ENCODE measurements around the gene GAK. TPM values are rescaled to one million over a fixed set of nuclear protein-coding genes. Genes with fewer than 3 reads are reported as not detected.

The GAK gene
- total and polyA plus RNA-seq, 2 of the 4 experiments (the other 2 are of a cell fraction), result 45.1 to 133 TPM

DNA sequence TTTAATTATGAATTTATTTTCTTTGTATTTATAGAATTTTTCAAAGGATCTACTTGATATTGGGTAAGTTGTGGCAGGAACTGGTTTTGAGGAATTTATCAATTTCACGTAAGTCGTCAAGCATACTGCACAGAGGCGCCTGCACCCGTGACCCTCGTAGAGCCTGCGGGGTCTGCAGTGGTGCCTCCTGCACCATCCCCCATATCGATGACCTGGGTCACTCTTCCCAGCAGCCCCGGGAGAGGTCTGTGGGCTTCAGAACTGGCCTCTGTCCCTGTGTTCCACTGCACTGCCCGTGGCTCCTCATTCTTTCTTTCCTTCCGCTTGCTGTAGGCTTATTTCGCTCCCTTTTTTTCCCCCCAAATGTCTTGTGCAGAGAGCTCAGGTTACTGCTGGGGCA, 74.7 kb downstream of the GAK start:
- ChIA-PET POLR2A (ENCODE audit: unreplicated experiment) (no interaction called here), CTCF (no interaction called here)
- in situ Hi-C loops (cut with MboI; ENCODE audit: low sequenced_read_pairs) (no loop called here), dilution Hi-C loops (cut with HindIII; ENCODE audit: low sequenced_read_pairs, unreplicated experiment) (no loop called here), intact Hi-C loops (cut with micrococcal nuclease) (no loop called here)
- Histone ChIP-seq H3K4me1 (ENCODE audit: control insufficient read depth, insufficient read depth, low read length) (no peaks in the 10 kb centered on the region), H2AK9ac (replicated peaks; ENCODE audit: low read depth, low read length, poor library complexity) (no peak overlapping the region), H2BK5ac (ENCODE audit: low read depth, low read length, poor library complexity, severe bottlenecking) (no peak overlapping the region), H4K20me1 (ENCODE audit: insufficient read depth, low read length) (peaks cover 12% of the 10 kb centered on the region), H3K4me3 (ENCODE audit: insufficient read depth, low read depth, low read length) (no peak overlapping the region), H3K27me3 (ENCODE audit: control insufficient read depth, insufficient read depth, low read length) (no peaks in the 10 kb centered on the region), H2AK5ac (ENCODE audit: low read depth, low read length) (no peak overlapping the region), H4K91ac (ENCODE audit: insufficient read depth, low read depth, low read length) (no peak overlapping the region), H2AFZ (replicated peaks; ENCODE audit: low read length, poor library complexity) (no peak overlapping the region), H2BK20ac (ENCODE audit: low read depth, low read length) (no peak overlapping the region), H2BK15ac (ENCODE audit: low read depth, low read length) (no peak overlapping the region), H3K23ac (ENCODE audit: low read depth, low read length) (no peak overlapping the region), H3K36me3 (ENCODE audit: control insufficient read depth, insufficient read depth, low read length) (peaks cover 56% of the 10 kb centered on the region), H3K4me2 (ENCODE audit: low read depth, low read length) (no peak overlapping the region), H3K18ac (ENCODE audit: low read depth, low read length) (no peak overlapping the region), H3K4ac (ENCODE audit: low read depth, low read length) (no peak overlapping the region), H3K27ac (ENCODE audit: insufficient read depth, low read length) (no peak overlapping the region), H3K56ac (ENCODE audit: extremely low read depth, insufficient read depth, low read length) (no peak overlapping the region), H2BK120ac (ENCODE audit: low read depth, low read length) (no peak overlapping the region), H3K79me1 (ENCODE audit: low read depth in 1 of 2, low read length in 2 of 2) (peaks cover 0 to 9% of the 10 kb centered on the region in 2 experiments; a peak in 2 of 4 replicates), H3K9me1 (ENCODE audit: insufficient read depth, low read length) (0 out of 2 replicates have a peak, but pooled peaks cover 3% of the 10 kb centered on the region), H3K9me3 (ENCODE audit: control insufficient read depth, insufficient read depth, low read length) (no peaks in the 10 kb centered on the region), H4K5ac (ENCODE audit: low read depth, low read length) (no peak overlapping the region), H3K9ac (ENCODE audit: low read depth, low read length) (no peak overlapping the region), H3K14ac (replicated peaks; ENCODE audit: low read depth, low read length) (no peak overlapping the region), H4K8ac (ENCODE audit: low read depth in 2 of 2, low read length in 2 of 2) (no peak overlapping the region)
- TF ChIP-seq RAD21 (IDR thresholded peaks at IDR 0.05; ENCODE audit: low read length) (no peak), SMC3 (IDR thresholded peaks at IDR 0.05; ENCODE audit: low read depth, low read length) (no peak), POLR2A (IDR thresholded peaks at IDR 0.05; ENCODE audit: low read depth, low read length) (no peak), MAZ (IDR thresholded peaks at IDR 0.05; ENCODE audit: borderline replicate concordance, low read depth, low read length) (no peak), CEBPB (IDR thresholded peaks at IDR 0.05; ENCODE audit: low read depth, low read length) (no peak), RCOR1 (IDR thresholded peaks at IDR 0.05; ENCODE audit: insufficient replicate concordance, low read length) (no peak), CHD1 (IDR thresholded peaks at IDR 0.05; ENCODE audit: low read depth, low read length) (no peak), NFE2L2 (IDR thresholded peaks at IDR 0.05; ENCODE audit: low read depth, low read length) (no peak), RFX5 (IDR thresholded peaks at IDR 0.05; ENCODE audit: low read depth, low read length) (no peak), MAFK (IDR thresholded peaks at IDR 0.05; ENCODE audit: low read depth, low read length) (no peak)
- TF ChIP-seq, protein P1, sequence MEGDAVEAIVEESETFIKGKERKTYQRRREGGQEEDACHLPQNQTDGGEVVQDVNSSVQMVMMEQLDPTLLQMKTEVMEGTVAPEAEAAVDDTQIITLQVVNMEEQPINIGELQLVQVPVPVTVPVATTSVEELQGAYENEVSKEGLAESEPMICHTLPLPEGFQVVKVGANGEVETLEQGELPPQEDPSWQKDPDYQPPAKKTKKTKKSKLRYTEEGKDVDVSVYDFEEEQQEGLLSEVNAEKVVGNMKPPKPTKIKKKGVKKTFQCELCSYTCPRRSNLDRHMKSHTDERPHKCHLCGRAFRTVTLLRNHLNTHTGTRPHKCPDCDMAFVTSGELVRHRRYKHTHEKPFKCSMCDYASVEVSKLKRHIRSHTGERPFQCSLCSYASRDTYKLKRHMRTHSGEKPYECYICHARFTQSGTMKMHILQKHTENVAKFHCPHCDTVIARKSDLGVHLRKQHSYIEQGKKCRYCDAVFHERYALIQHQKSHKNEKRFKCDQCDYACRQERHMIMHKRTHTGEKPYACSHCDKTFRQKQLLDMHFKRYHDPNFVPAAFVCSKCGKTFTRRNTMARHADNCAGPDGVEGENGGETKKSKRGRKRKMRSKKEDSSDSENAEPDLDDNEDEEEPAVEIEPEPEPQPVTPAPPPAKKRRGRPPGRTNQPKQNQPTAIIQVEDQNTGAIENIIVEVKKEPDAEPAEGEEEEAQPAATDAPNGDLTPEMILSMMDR (conservative IDR thresholded peaks at IDR 0.05; ENCODE audit: low read depth, low read length), result no peak
- TF ChIP-seq, protein P2, sequence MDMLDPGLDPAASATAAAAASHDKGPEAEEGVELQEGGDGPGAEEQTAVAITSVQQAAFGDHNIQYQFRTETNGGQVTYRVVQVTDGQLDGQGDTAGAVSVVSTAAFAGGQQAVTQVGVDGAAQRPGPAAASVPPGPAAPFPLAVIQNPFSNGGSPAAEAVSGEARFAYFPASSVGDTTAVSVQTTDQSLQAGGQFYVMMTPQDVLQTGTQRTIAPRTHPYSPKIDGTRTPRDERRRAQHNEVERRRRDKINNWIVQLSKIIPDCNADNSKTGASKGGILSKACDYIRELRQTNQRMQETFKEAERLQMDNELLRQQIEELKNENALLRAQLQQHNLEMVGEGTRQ (IDR thresholded peaks at IDR 0.05; ENCODE audit: low read depth, low read length), result no peak
- no peak for DNase-seq
- ATAC-seq (ENCODE audit: low read depth), result no peak
- 87% methylated on average over 9 of the region's 11 CpGs; no CpG with 5 or more reads in 1 of the 2 experiments for WGBS, 2 experiments (ENCODE audit: extremely low coverage in 2 of 2, insufficient read length in 1 of 2)
- BruUV-seq (replicated peaks), result no TSS peak

Data from IMR-90 (cell line).